GM23248 (cell line): ENCODE measurements around the gene UMODL1.

Source experiments
- EZH2 ChIP-seq: fragments of 200-600 bp; sonication (generic); IDR thresholded peaks from 2 replicates; pipeline ENCODE4 v1.6.1; 2018; ENCODE audit warnings: antibody characterized with exemption, mild to moderate bottlenecking; ENCODE audit not compliant: insufficient read depth, poor library complexity, severe bottlenecking
- EZH2phosphoT487 ChIP-seq: fragments of 200-600 bp; sonication (generic); IDR thresholded peaks from 2 replicates; pipeline ENCODE4 v1.6.1; 2018; ENCODE audit warnings: antibody characterized with exemption, moderate library complexity, mild to moderate bottlenecking, low read depth; ENCODE audit not compliant: insufficient read depth

DNA sequence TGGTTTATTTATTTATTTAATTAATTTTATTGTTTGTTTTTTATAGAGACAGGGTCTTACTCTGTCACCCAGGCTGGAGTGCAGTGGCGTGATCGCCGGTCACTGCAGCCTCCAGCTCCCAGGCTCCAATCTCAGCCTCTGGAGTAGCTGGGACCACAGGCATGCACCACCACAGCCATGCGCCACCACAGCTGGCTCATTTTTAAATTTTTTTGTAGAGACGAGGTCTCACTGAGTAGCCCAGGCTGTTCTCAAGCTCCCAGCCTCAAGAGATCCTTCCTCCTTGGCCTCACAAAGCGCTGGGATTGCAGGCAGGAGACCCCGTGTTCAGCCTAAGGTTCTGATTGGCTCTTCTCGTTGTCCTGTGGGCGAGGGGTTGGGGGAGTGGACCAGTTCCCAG, 22.1 kb downstream of the UMODL1 start:
- TF ChIP-seq EZH2 (no peak), EZH2phosphoT487 (no peak)
